ENCODE results near the gene TMEM161A. TPM values are rescaled to one million over a fixed set of nuclear protein-coding genes. Genes with fewer than 3 reads are reported as not detected.
"Not testable (repeated sequence)": the region's sequence is repeated elsewhere in the genome, so short reads cannot be mapped to it uniquely, and the experiment has no call there.

Gene TMEM161A
- total RNA-seq, 1 donor, result 9.3 TPM

DNA sequence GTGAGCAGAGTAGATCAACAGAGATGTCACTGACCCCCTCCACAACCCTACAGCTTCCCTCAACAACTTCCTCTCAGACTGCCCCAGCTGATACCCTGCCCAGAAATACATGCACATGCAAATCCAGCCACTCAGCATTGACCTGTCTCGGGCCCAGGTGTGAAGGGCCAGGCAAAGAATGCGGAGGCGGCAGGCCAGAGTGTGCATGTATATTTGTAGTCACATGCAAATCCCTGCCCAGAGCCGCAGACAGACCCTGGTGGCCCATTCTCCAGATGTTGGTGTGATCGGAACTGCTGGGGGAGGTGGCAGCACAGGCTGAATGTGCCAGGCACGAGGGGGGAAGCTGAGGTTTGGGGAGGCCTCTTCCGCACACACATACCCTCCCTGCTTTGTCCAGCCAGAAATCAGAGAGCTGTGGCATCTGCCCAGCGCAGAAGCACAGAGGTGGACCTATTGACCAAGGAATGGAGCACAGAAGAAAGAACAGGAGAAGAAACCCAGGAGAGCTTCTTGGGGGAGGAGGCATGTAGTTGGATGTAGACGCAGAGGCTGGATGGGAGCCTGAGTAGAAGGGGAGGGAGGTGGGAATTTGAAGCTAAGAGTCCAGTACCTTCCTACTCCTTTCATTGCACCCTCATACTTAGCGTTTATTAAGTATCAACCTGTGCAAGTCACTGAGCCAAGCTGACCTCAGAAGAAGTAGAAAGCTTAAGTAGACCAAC is 17.4 kb upstream of the TMEM161A start:
- no peak overlapping the region for H3K4me3 ChIP-seq (ENCODE audit: low read depth, low read length)
- DNase-seq (ENCODE audit: low read depth), result no peak
- TF ChIP-seq, protein P1, sequence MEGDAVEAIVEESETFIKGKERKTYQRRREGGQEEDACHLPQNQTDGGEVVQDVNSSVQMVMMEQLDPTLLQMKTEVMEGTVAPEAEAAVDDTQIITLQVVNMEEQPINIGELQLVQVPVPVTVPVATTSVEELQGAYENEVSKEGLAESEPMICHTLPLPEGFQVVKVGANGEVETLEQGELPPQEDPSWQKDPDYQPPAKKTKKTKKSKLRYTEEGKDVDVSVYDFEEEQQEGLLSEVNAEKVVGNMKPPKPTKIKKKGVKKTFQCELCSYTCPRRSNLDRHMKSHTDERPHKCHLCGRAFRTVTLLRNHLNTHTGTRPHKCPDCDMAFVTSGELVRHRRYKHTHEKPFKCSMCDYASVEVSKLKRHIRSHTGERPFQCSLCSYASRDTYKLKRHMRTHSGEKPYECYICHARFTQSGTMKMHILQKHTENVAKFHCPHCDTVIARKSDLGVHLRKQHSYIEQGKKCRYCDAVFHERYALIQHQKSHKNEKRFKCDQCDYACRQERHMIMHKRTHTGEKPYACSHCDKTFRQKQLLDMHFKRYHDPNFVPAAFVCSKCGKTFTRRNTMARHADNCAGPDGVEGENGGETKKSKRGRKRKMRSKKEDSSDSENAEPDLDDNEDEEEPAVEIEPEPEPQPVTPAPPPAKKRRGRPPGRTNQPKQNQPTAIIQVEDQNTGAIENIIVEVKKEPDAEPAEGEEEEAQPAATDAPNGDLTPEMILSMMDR (IDR thresholded peaks at IDR 0.05; ENCODE audit: insufficient read depth, low read length), result no peak

DNA sequence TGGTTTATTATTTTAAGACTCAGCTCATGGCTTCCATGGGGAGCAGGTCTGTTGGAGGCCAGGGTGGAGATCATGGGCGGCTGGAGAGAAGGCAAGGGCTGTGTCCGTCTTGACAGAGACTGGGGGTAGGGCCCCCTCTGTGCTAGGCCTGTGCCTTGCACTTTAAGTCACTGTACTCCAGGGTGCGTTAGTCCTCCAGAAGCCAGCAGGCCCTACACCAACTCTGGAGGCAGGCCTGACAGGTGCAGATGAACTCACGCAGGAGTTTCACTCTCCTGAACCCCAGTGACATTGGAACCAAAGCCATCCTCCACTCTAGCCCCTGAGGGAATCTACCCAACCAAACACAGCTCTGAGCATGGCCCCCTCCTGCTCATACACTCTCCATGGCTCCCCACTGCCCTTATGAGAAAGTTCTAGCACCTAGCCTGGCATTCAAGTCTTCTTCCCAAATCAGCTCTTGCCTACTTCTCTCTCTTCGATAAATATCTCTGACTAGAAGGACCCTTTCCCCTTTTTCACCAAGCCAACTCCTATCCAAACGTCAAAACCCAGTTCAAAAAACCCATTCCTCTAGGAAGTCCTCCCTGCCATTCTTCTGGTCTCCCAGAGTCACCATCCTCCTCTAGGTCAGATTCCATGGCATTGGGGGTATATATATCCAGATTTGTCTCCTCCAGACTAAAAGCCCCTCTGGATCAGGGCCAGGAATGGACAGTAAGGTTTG is 16.7 kb upstream of the TMEM161A start:
- no peak for DNase-seq (ENCODE audit: low read depth)
- H3K4me3 ChIP-seq (ENCODE audit: low read depth, low read length), result no peak overlapping the region
- TF ChIP-seq, protein P1 (IDR thresholded peaks at IDR 0.05; ENCODE audit: insufficient read depth, low read length), result no peak

DNA sequence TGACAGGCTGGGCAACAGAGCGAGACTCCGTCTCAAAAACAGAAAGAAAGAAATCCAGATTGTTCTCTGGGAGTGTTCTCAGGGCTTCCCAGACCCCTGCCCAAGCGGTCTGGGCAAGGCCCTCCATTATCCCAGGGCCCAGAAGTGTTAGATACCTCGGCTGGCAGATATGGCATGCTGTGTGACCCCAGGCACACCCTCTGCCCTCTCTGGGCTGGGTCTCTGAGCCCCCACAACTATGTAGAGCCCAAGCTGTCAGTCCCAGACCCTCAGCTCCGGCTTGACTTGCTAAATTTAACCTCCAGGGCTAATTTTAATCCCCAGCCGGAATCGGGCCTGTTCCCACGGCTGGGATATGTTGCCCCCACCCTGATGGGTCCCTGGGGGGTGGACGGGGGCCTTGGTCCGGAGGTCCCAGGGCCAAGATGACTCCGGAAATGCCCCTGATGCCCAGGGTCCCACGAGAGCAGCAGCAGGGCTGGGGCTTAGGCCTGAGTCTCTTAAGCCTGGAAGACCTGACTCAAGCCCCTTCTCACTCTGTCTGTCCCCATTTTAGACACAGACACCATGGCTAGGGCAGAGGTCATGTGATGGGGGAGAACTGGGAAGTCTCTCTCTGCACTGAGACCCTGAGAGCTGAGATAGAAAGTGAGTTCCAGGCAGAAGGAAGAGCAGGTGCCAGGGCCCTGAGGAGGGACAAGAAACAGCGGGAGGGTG is 14.5 kb upstream of the TMEM161A start:
- no peak for DNase-seq (ENCODE audit: low read depth)
- H3K4me3 ChIP-seq (ENCODE audit: low read depth, low read length), result no peak overlapping the region
- TF ChIP-seq, protein P1 (IDR thresholded peaks at IDR 0.05; ENCODE audit: insufficient read depth, low read length), result no peak

DNA sequence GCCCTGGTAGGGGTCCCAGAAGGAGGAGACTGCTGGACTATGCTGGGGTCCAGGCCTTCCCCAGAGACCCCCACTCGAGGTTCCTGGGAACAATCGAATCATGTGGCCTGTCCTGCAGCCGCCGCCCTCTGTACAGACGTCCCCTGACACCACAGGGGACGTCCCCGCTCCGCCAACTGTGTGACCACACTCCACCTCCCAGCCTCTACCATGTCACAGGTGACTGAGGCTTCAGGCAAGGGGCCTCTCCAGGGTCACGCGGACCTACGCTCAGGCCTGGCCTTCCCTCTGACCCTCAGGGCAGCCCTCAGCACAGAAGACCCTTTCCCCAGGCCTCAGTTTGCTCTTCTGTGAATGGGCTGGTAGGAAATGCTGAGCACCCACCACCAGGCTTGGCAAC is 13.1 kb upstream of the TMEM161A start:
- TF ChIP-seq, protein P1 (IDR thresholded peaks at IDR 0.05; ENCODE audit: insufficient read depth, low read length), result no peak
- no peak overlapping the region for H3K4me3 ChIP-seq (ENCODE audit: low read depth, low read length)
- DNase-seq (ENCODE audit: low read depth), result no peak

DNA sequence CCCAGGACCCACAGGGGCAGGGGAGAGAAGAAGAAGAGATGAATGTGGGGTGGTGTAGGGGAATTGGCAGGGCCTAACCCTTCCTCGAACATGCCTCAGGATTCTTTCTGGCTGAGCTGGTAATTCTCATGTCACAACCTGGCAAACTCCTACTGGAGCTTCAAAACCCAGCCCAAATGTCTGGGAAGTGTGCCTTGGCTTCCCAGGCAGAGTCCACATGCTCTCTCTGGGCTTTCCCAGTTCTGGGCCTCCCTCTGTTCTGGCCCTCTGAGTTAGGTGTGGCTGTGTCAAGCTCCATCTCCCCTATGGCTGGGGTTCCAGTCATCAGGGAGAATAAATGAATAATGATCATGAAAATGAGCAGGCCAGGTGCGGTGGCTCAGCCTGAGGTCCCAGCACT is 11.2 kb upstream of the TMEM161A start:
- peak; percentile 30 for DNase-seq (ENCODE audit: low read depth)
- TF ChIP-seq, protein P1 (IDR thresholded peaks at IDR 0.05; ENCODE audit: insufficient read depth, low read length), result no peak
- no peak overlapping the region for H3K4me3 ChIP-seq (ENCODE audit: low read depth, low read length)

DNA sequence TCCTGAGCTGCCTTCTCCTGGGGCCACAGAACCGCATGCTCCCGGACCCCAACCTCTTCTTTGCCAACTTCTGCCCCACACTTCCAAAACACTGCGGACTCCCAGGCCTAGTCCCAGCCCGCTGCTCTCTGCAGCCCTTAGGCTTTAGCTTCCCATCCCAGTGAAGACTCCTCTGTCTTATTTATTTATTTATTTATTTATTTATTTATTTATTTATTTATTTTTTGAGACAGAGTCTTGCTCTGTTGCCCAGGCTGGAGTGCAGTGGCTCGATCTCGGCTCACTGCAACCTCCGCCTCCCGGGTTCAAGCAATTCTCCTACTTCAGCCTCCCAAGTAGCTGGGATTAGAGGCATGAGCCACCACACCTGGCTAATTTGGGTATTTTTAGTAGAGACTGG is 10.2 kb upstream of the TMEM161A start:
- not testable (repeated sequence) for H3K4me3 ChIP-seq (ENCODE audit: low read depth, low read length); DNase-seq (ENCODE audit: low read depth)

DNA sequence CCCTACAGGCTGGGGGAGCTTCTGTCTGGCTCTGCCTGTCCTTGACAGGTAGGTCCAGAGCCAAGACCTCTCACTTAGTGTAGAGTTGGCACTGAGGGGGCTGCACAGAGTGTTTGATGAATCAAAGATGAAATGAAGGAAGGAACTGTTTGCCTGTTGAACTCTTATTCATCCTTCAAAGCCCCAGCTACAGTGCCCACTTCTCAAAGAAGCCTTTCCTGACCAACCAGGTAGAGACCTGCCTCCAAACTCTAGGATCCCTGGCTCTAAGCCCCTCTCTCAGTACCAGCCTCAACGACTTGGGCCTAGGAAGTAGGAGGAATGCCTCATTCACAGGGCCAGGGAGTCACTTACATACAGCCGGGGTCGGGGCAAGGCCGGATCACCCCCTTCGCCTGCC is 9.1 kb upstream of the TMEM161A start:
- DNase-seq (ENCODE audit: low read depth), result no peak
- TF ChIP-seq, protein P1 (IDR thresholded peaks at IDR 0.05; ENCODE audit: insufficient read depth, low read length), result no peak
- no peak overlapping the region for H3K4me3 ChIP-seq (ENCODE audit: low read depth, low read length)
